Neuronal stem cell (in vitro differentiated cells): ENCODE data around the gene SEMA3B.
A peak's percentile ranks its signal among the peaks of the same experiment; 100 is the strongest.
"Not testable (repeated sequence)": the region's sequence is repeated elsewhere in the genome, so short reads cannot be mapped to it uniquely, and the experiment has no call there.

Experiments used
- DNase-seq: peaks from one replicate; pipeline ENCODE4 v3.0.0-alpha.2; 2013; ENCODE audit warnings: low spot score
- H2AFZ ChIP-seq: one replicate; pipeline ENCODE4 v1.6.1; 2013; ENCODE audit warnings: mild to moderate bottlenecking, low read length, inconsistent platforms
- H2AK5ac ChIP-seq: 2 replicates; pipeline ENCODE4 v1.6.1; 2013; ENCODE audit warnings: low read depth, mild to moderate bottlenecking, inconsistent platforms, low read length, moderate library complexity, mixed read lengths
- H2BK120ac ChIP-seq: 2 replicates; pipeline ENCODE4 v1.6.1; 2013; ENCODE audit warnings: low read depth, mild to moderate bottlenecking, inconsistent platforms, low read length, moderate library complexity, mixed read lengths
- H2BK12ac ChIP-seq: one replicate; pipeline ENCODE4 v1.6.1; 2013; ENCODE audit warnings: low read length, inconsistent platforms
- H2BK15ac ChIP-seq: 2 replicates; pipeline ENCODE4 v1.6.1; 2013; ENCODE audit warnings: mild to moderate bottlenecking, low read length, inconsistent platforms, mixed read lengths
- H2BK5ac ChIP-seq: one replicate; pipeline ENCODE4 v1.6.1; 2013; ENCODE audit warnings: inconsistent platforms, mild to moderate bottlenecking, low read length, moderate library complexity
- H3K14ac ChIP-seq: one replicate; pipeline ENCODE4 v1.6.1; 2013; ENCODE audit warnings: low read length, inconsistent platforms
- H3K18ac ChIP-seq: 2 replicates; pipeline ENCODE4 v1.6.1; 2013; ENCODE audit warnings: low read length, inconsistent platforms
- H3K23ac ChIP-seq: 2 replicates; pipeline ENCODE4 v1.6.1; 2013; ENCODE audit warnings: low read depth, mild to moderate bottlenecking, mixed read lengths, low read length, inconsistent platforms; ENCODE audit not compliant: poor library complexity
- H3K27ac ChIP-seq: replicated peaks from 3 replicates; pipeline ENCODE4 v1.5.1; 2013; ENCODE audit warnings: low read length, inconsistent platforms
- H3K27me3 ChIP-seq, 3 experiments: 2 replicates each; pipeline ENCODE4 v1.6.1; 2013; ENCODE audit warnings: low read length in 3 of 3, mild to moderate bottlenecking in 2 of 3, inconsistent platforms in 1 of 3, low read depth in 1 of 3, mixed read lengths in 1 of 3, moderate library complexity in 1 of 3; ENCODE audit not compliant: control insufficient read depth in 3 of 3, insufficient read depth in 3 of 3
- H3K36me3 ChIP-seq, 2 donors: replicated peaks in 1 of 2; 2 replicates each; pipeline ENCODE4 v1.6.1; 2013; ENCODE audit warnings: low read length in 2 of 2; ENCODE audit not compliant: control insufficient read depth in 2 of 2, insufficient read depth in 2 of 2
- H3K4ac ChIP-seq: 2 replicates; pipeline ENCODE4 v1.6.1; 2013; ENCODE audit warnings: inconsistent platforms, mild to moderate bottlenecking, low read length, moderate library complexity
- H3K4me1 ChIP-seq, 2 donors: 1 replicate in 1 of 2; 2 replicates in 1 of 2; pipeline ENCODE4 v1.6.1; 2013; ENCODE audit warnings: low read length in 2 of 2, low read depth in 1 of 2; ENCODE audit not compliant: control insufficient read depth in 2 of 2, insufficient read depth in 1 of 2
- H3K4me2 ChIP-seq: one replicate; pipeline ENCODE4 v1.6.1; 2013; ENCODE audit warnings: mild to moderate bottlenecking, low read length, inconsistent platforms; ENCODE audit not compliant: insufficient read depth, poor library complexity, severe bottlenecking
- H3K4me3 ChIP-seq, 2 donors: 2 replicates each; pipeline ENCODE4 v1.5.1; 2013; ENCODE audit warnings: low read length in 2 of 2, mild to moderate bottlenecking in 2 of 2, inconsistent platforms in 1 of 2, moderate library complexity in 1 of 2
- H3K79me1 ChIP-seq: one replicate; pipeline ENCODE4 v1.6.1; 2013; ENCODE audit warnings: low read depth, mild to moderate bottlenecking, inconsistent platforms, low read length, moderate library complexity
- H3K9ac ChIP-seq: one replicate; pipeline ENCODE4 v1.6.1; 2013; ENCODE audit warnings: mild to moderate bottlenecking, low read depth, low read length, inconsistent platforms; ENCODE audit not compliant: poor library complexity
- H3K9me3 ChIP-seq, 2 donors: replicated peaks in 1 of 2; 2 replicates each; pipeline versions ENCODE3 to v1.6.1; 2013; ENCODE audit warnings: low read length in 2 of 2, mild to moderate bottlenecking in 2 of 2, inconsistent platforms in 1 of 2, low read depth in 1 of 2, mixed read lengths in 1 of 2, moderate library complexity in 1 of 2; ENCODE audit not compliant: control insufficient read depth in 2 of 2, insufficient read depth in 1 of 2
- H4K8ac ChIP-seq: one replicate; pipeline ENCODE4 v1.6.1; 2013; ENCODE audit warnings: low read depth, mild to moderate bottlenecking, inconsistent platforms, low read length, moderate library complexity
- H4K91ac ChIP-seq: one replicate; pipeline ENCODE4 v1.6.1; 2013; ENCODE audit warnings: low read length, low read depth, mild to moderate bottlenecking, inconsistent platforms; ENCODE audit not compliant: poor library complexity
- WGBS, 2 donors: extraction: QIAGEN DNeasy Blood & Tissue Kit; methylation state at CpG; one replicate each; pipeline ENCODE4 v1.1.7; 2013; ENCODE audit warnings: missing lambda C conversion rate in 2 of 2, mixed read lengths in 1 of 2; ENCODE audit not compliant: insufficient read length in 2 of 2, insufficient replicate concordance in 1 of 2; ENCODE audit errors: extremely low coverage in 2 of 2; 5-methylcytosine and 5-hydroxymethylcytosine counted together

SEMA3B gene

GRCh38 chr3:50227390-50228183, 41.4 kb upstream of the SEMA3B start:
- Histone ChIP-seq H3K36me3 (no peaks in the 10 kb centered on the region), H3K27ac (peak overlapping the region; percentile 98), H3K4ac (peak overlapping the region; percentile 96), H2BK5ac (peak overlapping the region; percentile 99), H2BK120ac (peak overlapping the region; percentile 96), H2AFZ (peak overlapping the region; percentile 92), H2BK15ac (peak overlapping the region; percentile 99), H4K91ac (peak overlapping the region; percentile 87), H3K79me1 (peaks cover 4% of the 10 kb centered on the region), H3K23ac (peak overlapping the region; percentile 94), H3K18ac (peak overlapping the region; percentile 100), H3K4me2 (peak overlapping the region; percentile 90), H2AK5ac (peak overlapping the region; percentile 100), H3K9me3 (no peaks in the 10 kb centered on the region), H3K9ac (peak overlapping the region; percentile 94), H3K4me1 (peaks cover 17 to 31% of the 10 kb centered on the region in 2 donors), H3K14ac (no peak overlapping the region), H3K27me3 (peaks cover 0 to 12% (median 6%) of the 10 kb centered on the region in 3 experiments), H2BK12ac (peak overlapping the region; percentile 95), H3K4me3 (peak overlapping the region; percentile 88), H4K8ac (peak overlapping the region; percentile 86)
- peak; percentile 89 for DNase-seq
- no CpG with 5 or more reads among the region's 51 CpGs for WGBS, 2 donors

GRCh38 chr3:50228184-50228763, 40.7 kb upstream of the SEMA3B start:
- Histone ChIP-seq H3K4me2 (peak overlapping the region; percentile 83), H3K27me3 (peaks cover 0 to 12% (median 6%) of the 10 kb centered on the region in 3 experiments), H2AFZ (peak overlapping the region; percentile 88), H2BK5ac (peak overlapping the region; percentile 99), H2AK5ac (peak overlapping the region; percentile 99), H3K4me3 (peak overlapping the region; percentile 88), H2BK12ac (peak overlapping the region; percentile 99), H2BK15ac (peak overlapping the region; percentile 2), H3K4ac (peak overlapping the region; percentile 5), H3K9ac (peak overlapping the region; percentile 71), H3K27ac (peak overlapping the region; percentile 98), H3K23ac (peak overlapping the region; percentile 8), H3K4me1 (peaks cover 23 to 38% of the 10 kb centered on the region in 2 donors), H3K18ac (peak overlapping the region; percentile 100)
- H2BK120ac ChIP-seq, H3K14ac ChIP-seq, H4K8ac ChIP-seq, H3K9me3 ChIP-seq, H3K36me3 ChIP-seq, H4K91ac ChIP-seq, DNase-seq, H3K79me1 ChIP-seq: not testable (repeated sequence)
- no CpG with 5 or more reads among the region's 15 CpGs for WGBS, 2 donors

- no peak overlapping the region for H3K23ac ChIP-seq
- peak overlapping the region; percentile 99 for H2AK5ac ChIP-seq
- H2BK5ac ChIP-seq: peak overlapping the region; percentile 99
- H3K27me3 ChIP-seq: peaks cover 0 to 7% (median 6%) of the 10 kb centered on the region in 3 experiments
- no peak overlapping the region for H2AFZ ChIP-seq
- peaks cover 4% of the 10 kb centered on the region for H3K79me1 ChIP-seq
- H3K4me2 ChIP-seq: no peak overlapping the region
- no peak overlapping the region for H2BK12ac ChIP-seq
- no peak for DNase-seq
- no CpG with 5 or more reads among the region's 3 CpGs for WGBS, 2 donors
- no peak overlapping the region for H3K18ac ChIP-seq
- H3K4me3 ChIP-seq: no peak overlapping the region
- H3K27ac ChIP-seq: no peak overlapping the region
- H3K4me1 ChIP-seq: peaks cover 27 to 41% of the 10 kb centered on the region in 2 donors
- peak overlapping the region; percentile 15 for H4K91ac ChIP-seq
- H2BK120ac ChIP-seq: peak overlapping the region; percentile 52
- no peak overlapping the region for H3K9ac ChIP-seq
- H4K8ac ChIP-seq: no peak overlapping the region
- no peak overlapping the region for H3K4ac ChIP-seq
- H3K36me3 ChIP-seq: no peaks in the 10 kb centered on the region
- H2BK15ac ChIP-seq: peak overlapping the region; percentile 93
- H3K9me3 ChIP-seq: no peaks in the 10 kb centered on the region
- no peak overlapping the region for H3K14ac ChIP-seq
Observed at GRCh38 chr3:50229490-50229889, 39.5 kb upstream of the SEMA3B start.
